MCF 10A (cell line): ENCODE data around the gene DOCK9. TPM values are rescaled to one million over a fixed set of nuclear protein-coding genes. Genes with fewer than 3 reads are reported as not detected.
A peak's percentile ranks its signal among the peaks of the same experiment; 100 is the strongest.

ENCODE experiments used
- BruUV-seq: library from RNA; stranded (reverse); fragments of 400-500 nt; replicated peaks from 2 replicates; lab custom pipeline; 2021; lab: Mats Ljungman, UMichigan
- CTCF ChIA-PET: fragments of 300-600 bp; sonication (Branson Sonifier 250); formaldehyde crosslinking; extraction: SDS; loops from one replicate; lab custom pipeline; 2021; ENCODE audit warnings: antibody characterized with exemption, inconsistent platforms; lab: Yijun Ruan, JAX
- POLR2A ChIA-PET: fragments of 300-600, 350-650 bp; sonication (Branson Sonifier 250); formaldehyde crosslinking; extraction: SDS; loops from one replicate; lab custom pipeline; 2020; ENCODE audit warnings: antibody characterized with exemption, inconsistent platforms; lab: Yijun Ruan, JAX
- DNase-seq: peaks from one replicate; pipeline ENCODE4 v3.0.0-alpha.2; 2018; ENCODE audit not compliant: unreplicated experiment
- H3K27ac Mint-ChIP-seq: one replicate; pipeline ENCODE4 v1.8.0; 2022; ENCODE audit warnings: mild to moderate bottlenecking, low read depth, mixed read lengths; ENCODE audit not compliant: unreplicated experiment
- H3K27me3 Mint-ChIP-seq: one replicate; pipeline ENCODE4 v1.8.0; 2022; ENCODE audit warnings: mixed read lengths; ENCODE audit not compliant: insufficient read depth, unreplicated experiment
- H3K36me3 Mint-ChIP-seq: one replicate; pipeline ENCODE4 v1.8.0; 2022; ENCODE audit warnings: mild to moderate bottlenecking, moderate library complexity, mixed read lengths; ENCODE audit not compliant: insufficient read depth, unreplicated experiment
- H3K4me1 Mint-ChIP-seq: one replicate; pipeline ENCODE4 v1.8.0; 2022; ENCODE audit warnings: mixed read lengths; ENCODE audit not compliant: insufficient read depth, unreplicated experiment
- H3K4me3 Mint-ChIP-seq: one replicate; pipeline ENCODE4 v1.8.0; 2022; ENCODE audit warnings: mild to moderate bottlenecking, moderate library complexity, mixed read lengths; ENCODE audit not compliant: unreplicated experiment
- H3K9me3 Mint-ChIP-seq: one replicate; pipeline ENCODE4 v1.8.0; 2022; ENCODE audit warnings: mixed read lengths; ENCODE audit not compliant: unreplicated experiment
- CTCF ChIP-seq: fragments of 200-600 bp; IDR thresholded peaks from one replicate; pipeline ENCODE4 v1.8.0; 2022; ENCODE audit warnings: antibody characterized with exemption, mild to moderate bottlenecking; ENCODE audit not compliant: unreplicated experiment
- intact Hi-C: fragments of 100-400 bp; cut with micrococcal nuclease; formaldehyde crosslinking; loops from 2 replicates; pipeline ENCODE4 v1.14.1; 2022
- total RNA-seq: library from RNA; stranded (reverse); gene quantifications from 2 replicates; pipeline ENCODE4 v1.2.3, GENCODE V29; 2022

DOCK9 gene
- total RNA-seq, 1 experiment from 2014 or later, result 77.0 TPM

GRCh38 chr13:98974053-98974452 lies 3.8 kb downstream of the DOCK9 start:
- intact Hi-C loops, result no loop called here
- Mint-ChIP-seq H3K9me3 (no peaks in the 10 kb centered on the region), H3K4me3 (no peak overlapping the region), H3K27ac (peak overlapping the region; percentile 75), H3K4me1 (peaks cover 45% of the 10 kb centered on the region), H3K27me3 (no peaks in the 10 kb centered on the region), H3K36me3 (peaks cover 1% of the 10 kb centered on the region)
- ChIA-PET CTCF (no interaction called here), POLR2A (interaction anchor here (0.6 kb wide), 1 partner anchor 10 kb away, joined by 3 read pairs; no protein-coding TSS in a partner anchor)
- BruUV-seq, result no TSS peak
- no peak for TF ChIP-seq CTCF
- DNase-seq, result no peak

- Mint-ChIP-seq H3K4me3 (peak overlapping the region; percentile 16), H3K36me3 (peaks cover 11% of the 10 kb centered on the region), H3K27ac (peak overlapping the region; percentile 75), H3K9me3 (no peaks in the 10 kb centered on the region), H3K27me3 (no peaks in the 10 kb centered on the region), H3K4me1 (peaks cover 37% of the 10 kb centered on the region)
- POLR2A ChIA-PET, result interaction anchor here (0.7 to 1.3 kb wide), 3 partner anchors 13 to 42 kb away, joined by 3 read pairs; no protein-coding TSS in a partner anchor
- no peak for TF ChIP-seq CTCF
- no TSS peak for BruUV-seq
- DNase-seq, result no peak
- intact Hi-C loops, result loop anchor here (2.0 kb wide), 1 partner anchor 62 kb away; no protein-coding TSS in a partner anchor
- CTCF ChIA-PET, result interaction anchor here (0.6 kb wide), 1 partner anchor 276 kb away, joined by 3 read pairs; no protein-coding TSS in a partner anchor
Observed at GRCh38 chr13:98972627-98973026, 5.2 kb downstream of the DOCK9 start.

GRCh38 chr13:98972059-98972458 lies 5.8 kb downstream of the DOCK9 start:
- Mint-ChIP-seq H3K4me3 (no peak overlapping the region), H3K9me3 (no peaks in the 10 kb centered on the region), H3K27me3 (no peaks in the 10 kb centered on the region), H3K36me3 (peaks cover 11% of the 10 kb centered on the region), H3K27ac (peak overlapping the region; percentile 75), H3K4me1 (peaks cover 37% of the 10 kb centered on the region)
- TF ChIP-seq CTCF, result no peak
- ChIA-PET CTCF (interaction anchor here (0.8 kb wide), 1 partner anchor 10 kb away, joined by 4 read pairs; no protein-coding TSS in a partner anchor), POLR2A (interaction anchor here (0.7 to 1.3 kb wide), 2 partner anchors 12 to 42 kb away, joined by 3 read pairs; no protein-coding TSS in a partner anchor)
- intact Hi-C loops, result loop anchor here (2.0 kb wide), 1 partner anchor 63 kb away; no protein-coding TSS in a partner anchor
- no TSS peak for BruUV-seq
- DNase-seq, result no peak

- H3K9me3 Mint-ChIP-seq, result no peaks in the 10 kb centered on the region
- intact Hi-C loops, result no loop called here
- no peaks in the 10 kb centered on the region for H3K27me3 Mint-ChIP-seq
- no peak for DNase-seq
- H3K36me3 Mint-ChIP-seq, result peaks cover 17% of the 10 kb centered on the region
- BruUV-seq, result no TSS peak
- no peak for TF ChIP-seq CTCF
- H3K27ac Mint-ChIP-seq, result peak overlapping the region; percentile 12
- POLR2A ChIA-PET, result interaction anchor here (1.4 kb wide), 1 partner anchor 17 kb away, joined by 4 read pairs; no protein-coding TSS in a partner anchor
- no peak overlapping the region for H3K4me3 Mint-ChIP-seq
- peaks cover 23% of the 10 kb centered on the region for H3K4me1 Mint-ChIP-seq
- CTCF ChIA-PET, result no interaction called here
Observed at GRCh38 chr13:98970330-98970729, 7.5 kb downstream of the DOCK9 start.
